Measurements from ENCODE around the gene RASA4. TPM values are rescaled to one million over a fixed set of nuclear protein-coding genes. Genes with fewer than 3 reads are reported as not detected.
"Not testable (repeated sequence)": the region's sequence is repeated elsewhere in the genome, so short reads cannot be mapped to it uniquely, and the experiment has no call there.

The RASA4 gene
- total RNA-seq = 10 to 100 TPM; 19.7 to 21.1 TPM

- peak; percentile 42 for DNase-seq
- CTCF ChIA-PET; H3K4me1 Mint-ChIP-seq; H3K27ac Mint-ChIP-seq; H3K27me3 Mint-ChIP-seq; POLR2A ChIA-PET; H3K36me3 Mint-ChIP-seq (ENCODE audit: low read depth); H3K9me3 Mint-ChIP-seq: not testable (repeated sequence)
- H3K4me3 Mint-ChIP-seq = peak within 1 kb of the TSS; percentile 51
Observed at GRCh38 chr7:102616507-102617125, at the start of gene RASA4. Gene RASA4 (minus strand): TSS chr7:102616756. CDS start chr7:102616689, 67 bp downstream.

- H3K4me1 Mint-ChIP-seq; DNase-seq; POLR2A ChIA-PET; H3K4me3 Mint-ChIP-seq; H3K36me3 Mint-ChIP-seq (ENCODE audit: low read depth); H3K27ac Mint-ChIP-seq; H3K27me3 Mint-ChIP-seq; CTCF ChIA-PET; H3K9me3 Mint-ChIP-seq: not testable (repeated sequence)
Observed at GRCh38 chr7:102664765-102665164, 48.2 kb upstream of the RASA4 start.

- DNase-seq; CTCF ChIA-PET; H3K4me3 Mint-ChIP-seq; POLR2A ChIA-PET; H3K27ac Mint-ChIP-seq; H3K27me3 Mint-ChIP-seq; H3K36me3 Mint-ChIP-seq (ENCODE audit: low read depth); H3K4me1 Mint-ChIP-seq; H3K9me3 Mint-ChIP-seq: not testable (repeated sequence)
Observed at GRCh38 chr7:102649924-102650323, 33.4 kb upstream of the RASA4 start, which contains the start of gene SPDYE2B. Gene SPDYE2B (plus strand): TSS chr7:102650319. CDS start chr7:102652349, 2,030 bp downstream.

GRCh38 chr7:102647813-102648212 lies 31.3 kb upstream of the RASA4 start:
- H3K36me3 Mint-ChIP-seq (ENCODE audit: low read depth); H3K9me3 Mint-ChIP-seq; H3K4me1 Mint-ChIP-seq; POLR2A ChIA-PET; H3K4me3 Mint-ChIP-seq; H3K27ac Mint-ChIP-seq; H3K27me3 Mint-ChIP-seq; DNase-seq; CTCF ChIA-PET: not testable (repeated sequence)

- POLR2A ChIA-PET, H3K4me3 Mint-ChIP-seq: not testable (repeated sequence)
Observed at GRCh38 chr7:102643404-102643803, 26.8 kb upstream of the RASA4 start.

GRCh38 chr7:102642691-102643090 lies 26.1 kb upstream of the RASA4 start, which contains the start of gene UPK3BL1:
Gene UPK3BL1 (minus strand): TSS chr7:102642791. CDS start chr7:102642741, 50 bp downstream.
- H3K27me3 Mint-ChIP-seq; CTCF ChIA-PET; H3K9me3 Mint-ChIP-seq; H3K27ac Mint-ChIP-seq; H3K36me3 Mint-ChIP-seq (ENCODE audit: low read depth); H3K4me3 Mint-ChIP-seq; POLR2A ChIA-PET; H3K4me1 Mint-ChIP-seq; DNase-seq: not testable (repeated sequence)

More at GRCh38 chr7:102643404-102643803, 26.8 kb upstream of the RASA4 start:
- H3K4me1 Mint-ChIP-seq; H3K9me3 Mint-ChIP-seq; DNase-seq; H3K36me3 Mint-ChIP-seq (ENCODE audit: low read depth); CTCF ChIA-PET; H3K27me3 Mint-ChIP-seq; H3K27ac Mint-ChIP-seq: not testable (repeated sequence)

- H3K4me1 Mint-ChIP-seq; POLR2A ChIA-PET; H3K27ac Mint-ChIP-seq; H3K4me3 Mint-ChIP-seq; H3K36me3 Mint-ChIP-seq (ENCODE audit: low read depth); H3K9me3 Mint-ChIP-seq; CTCF ChIA-PET; DNase-seq; H3K27me3 Mint-ChIP-seq: not testable (repeated sequence)
Observed at GRCh38 chr7:102638848-102639247, 22.3 kb upstream of the RASA4 start.

GRCh38 chr7:102636956-102637355 lies 20.4 kb upstream of the RASA4 start:
- H3K4me3 Mint-ChIP-seq; DNase-seq; POLR2A ChIA-PET; H3K27ac Mint-ChIP-seq; H3K27me3 Mint-ChIP-seq; H3K4me1 Mint-ChIP-seq; H3K9me3 Mint-ChIP-seq; H3K36me3 Mint-ChIP-seq (ENCODE audit: low read depth); CTCF ChIA-PET: not testable (repeated sequence)

- H3K36me3 Mint-ChIP-seq (ENCODE audit: low read depth) = not testable (repeated sequence)
Observed at GRCh38 chr7:102635354-102635753, 18.8 kb upstream of the RASA4 start.

GRCh38 chr7:102634299-102634698 lies 17.7 kb upstream of the RASA4 start:
- H3K9me3 Mint-ChIP-seq; POLR2A ChIA-PET; H3K4me1 Mint-ChIP-seq; H3K4me3 Mint-ChIP-seq; CTCF ChIA-PET; DNase-seq; H3K36me3 Mint-ChIP-seq (ENCODE audit: low read depth); H3K27me3 Mint-ChIP-seq; H3K27ac Mint-ChIP-seq: not testable (repeated sequence)

More at GRCh38 chr7:102635354-102635753, 18.8 kb upstream of the RASA4 start:
- H3K4me1 Mint-ChIP-seq, H3K9me3 Mint-ChIP-seq, POLR2A ChIA-PET, CTCF ChIA-PET, H3K27ac Mint-ChIP-seq, DNase-seq, H3K27me3 Mint-ChIP-seq, H3K4me3 Mint-ChIP-seq: not testable (repeated sequence)

GRCh38 chr7:102630622-102631021 lies 14.1 kb upstream of the RASA4 start:
- H3K27me3 Mint-ChIP-seq; H3K9me3 Mint-ChIP-seq; DNase-seq; H3K4me1 Mint-ChIP-seq; H3K36me3 Mint-ChIP-seq (ENCODE audit: low read depth); H3K27ac Mint-ChIP-seq; CTCF ChIA-PET; POLR2A ChIA-PET; H3K4me3 Mint-ChIP-seq: not testable (repeated sequence)

- DNase-seq; POLR2A ChIA-PET; CTCF ChIA-PET; H3K4me3 Mint-ChIP-seq; H3K36me3 Mint-ChIP-seq (ENCODE audit: low read depth); H3K27me3 Mint-ChIP-seq; H3K27ac Mint-ChIP-seq; H3K4me1 Mint-ChIP-seq; H3K9me3 Mint-ChIP-seq: not testable (repeated sequence)
Observed at GRCh38 chr7:102627271-102627904, 10.8 kb upstream of the RASA4 start.

- H3K27ac Mint-ChIP-seq; CTCF ChIA-PET; H3K27me3 Mint-ChIP-seq; H3K4me1 Mint-ChIP-seq; H3K4me3 Mint-ChIP-seq; DNase-seq; H3K9me3 Mint-ChIP-seq; POLR2A ChIA-PET; H3K36me3 Mint-ChIP-seq (ENCODE audit: low read depth): not testable (repeated sequence)
Observed at GRCh38 chr7:102618122-102618521, 1.6 kb upstream of the RASA4 start.

GRCh38 chr7:102615930-102616329 lies 626 bp downstream of the RASA4 start:
- H3K4me1 Mint-ChIP-seq; H3K27ac Mint-ChIP-seq; H3K9me3 Mint-ChIP-seq; POLR2A ChIA-PET; CTCF ChIA-PET; H3K4me3 Mint-ChIP-seq; DNase-seq; H3K27me3 Mint-ChIP-seq; H3K36me3 Mint-ChIP-seq (ENCODE audit: low read depth): not testable (repeated sequence)

Measured in activated CD4-positive, alpha-beta T cell treated with anti-CD3 and anti-CD28 coated beads, Interleukin-2, amount 10 ng/mL, durations not matched to agents 7 days and 5 days (primary cell).